Measurements from ENCODE around the gene TMED10.
"Not testable (repeated sequence)": the region's sequence is repeated elsewhere in the genome, so short reads cannot be mapped to it uniquely, and the experiment has no call there.

The TMED10 gene

DNA sequence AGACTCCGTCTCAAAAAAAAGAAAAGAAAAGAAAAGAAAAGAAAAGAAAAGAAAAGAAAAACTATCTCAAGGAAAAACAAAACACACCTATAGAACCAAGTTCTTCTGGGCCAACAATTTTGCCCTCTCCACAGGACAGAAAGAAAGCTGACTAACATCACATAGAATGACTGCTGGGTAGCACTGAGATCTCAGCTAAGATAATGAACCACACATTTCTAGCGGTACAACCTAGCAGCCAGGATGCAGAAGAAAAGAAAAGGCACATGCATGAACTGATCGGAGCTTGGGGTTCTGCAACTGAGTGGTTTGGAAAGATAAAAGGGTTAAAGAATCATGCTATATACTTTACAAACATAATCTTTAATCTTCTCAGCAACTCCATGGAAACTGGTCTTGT, 19.5 kb downstream of the TMED10 start:
- no peak for DNase-seq

DNA sequence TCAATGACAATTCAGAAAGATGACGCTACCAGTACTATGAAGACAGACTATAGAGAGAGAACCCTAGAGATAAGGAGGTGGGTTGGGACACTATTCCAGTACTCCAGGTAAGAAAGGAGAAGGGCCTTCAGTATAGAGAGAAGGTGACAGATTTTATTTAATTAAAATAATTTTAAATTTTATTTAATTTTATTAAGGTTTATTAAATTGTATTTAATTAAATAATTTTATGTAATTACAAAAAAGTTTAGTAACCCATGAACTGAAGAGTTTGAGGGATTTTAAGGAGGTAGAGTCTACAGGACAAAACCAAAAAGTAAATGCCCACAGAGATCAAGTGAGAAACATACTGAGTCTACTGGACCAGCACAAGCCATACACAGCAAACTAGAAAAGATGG, 20.3 kb downstream of the TMED10 start:
- no peak for DNase-seq

DNA sequence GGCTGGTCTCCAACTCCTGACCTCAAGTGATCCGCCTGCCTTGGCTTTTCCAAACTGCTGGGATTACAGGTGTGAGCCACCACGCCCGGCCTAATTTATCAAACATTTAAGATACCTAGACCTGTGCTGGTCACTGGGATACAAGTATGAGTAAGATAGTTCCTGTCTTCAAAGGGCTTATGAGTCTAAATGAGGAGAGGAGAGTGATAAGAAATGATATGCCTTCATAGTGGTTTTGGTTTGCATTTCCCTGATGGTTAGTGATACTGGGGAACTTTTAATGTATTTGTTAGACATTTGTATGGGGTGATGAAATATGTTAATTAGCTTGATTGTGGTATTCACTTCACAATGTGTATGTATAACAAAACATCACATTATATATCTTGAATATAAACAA, 21.2 kb downstream of the TMED10 start:
- DNase-seq = no peak

DNA sequence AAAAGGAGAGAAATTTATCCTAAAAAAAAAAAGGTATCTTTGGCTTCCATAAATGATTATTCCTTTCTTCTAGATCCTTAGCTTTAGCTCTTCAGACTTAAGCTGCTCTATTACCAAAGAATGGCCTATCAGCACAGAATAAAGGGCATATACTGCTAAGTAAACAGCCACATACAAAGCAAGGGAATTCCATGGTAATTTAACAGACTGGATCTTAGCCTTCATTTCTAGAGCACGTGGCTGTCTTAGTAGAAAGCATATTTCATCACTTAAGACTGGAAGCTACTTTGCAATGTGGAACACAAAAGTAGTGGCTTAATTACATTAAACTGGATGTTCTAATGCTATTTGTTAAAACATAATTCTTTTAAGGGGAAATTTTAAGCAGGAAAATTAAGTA, 23.1 kb downstream of the TMED10 start:
- DNase-seq = no peak

- no peak for DNase-seq
These were observed 24.6 kb downstream of the TMED10 start for GRCh38 chr14:75151851-75152250.

DNA sequence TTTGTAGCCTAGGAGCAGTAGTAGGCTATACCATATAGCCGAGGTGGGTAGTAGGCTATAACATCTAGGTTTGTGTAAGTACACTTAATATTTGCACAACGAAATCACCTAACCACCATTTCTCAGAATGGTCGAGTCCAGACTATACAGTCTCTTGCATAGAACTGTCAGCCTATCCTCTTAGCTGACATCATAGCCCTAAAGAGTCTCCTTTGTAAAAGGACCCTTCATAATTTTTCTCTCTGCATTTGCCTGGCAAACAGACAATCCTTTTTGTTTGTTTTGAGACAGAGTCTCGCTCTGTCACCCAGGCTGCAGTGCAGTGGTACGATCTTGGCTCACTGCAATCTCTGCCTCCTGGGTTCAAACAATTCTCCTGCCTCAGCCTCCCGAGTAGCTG, 25.8 kb downstream of the TMED10 start:
- DNase-seq = not testable (repeated sequence)

DNA sequence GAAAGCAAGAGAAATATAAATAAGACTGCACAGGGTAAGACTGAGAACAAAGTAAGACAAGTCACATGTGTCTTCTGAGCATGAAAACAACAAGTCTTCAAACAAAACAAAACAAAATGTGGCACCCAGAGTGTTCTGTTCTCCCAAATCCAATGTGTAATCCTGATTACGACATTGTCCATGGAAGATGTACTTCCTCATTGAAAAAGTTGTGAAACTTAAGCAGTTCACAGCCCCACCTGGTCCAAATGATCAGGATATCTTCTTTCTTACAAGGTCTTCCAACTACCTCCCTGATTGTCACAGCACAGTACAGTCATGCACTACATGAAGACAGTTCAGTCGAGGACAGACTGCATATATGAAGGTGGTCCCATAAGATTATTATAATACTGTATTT, 26.3 kb downstream of the TMED10 start:
- no peak for DNase-seq

GRCh38 chr14:75147423-75148071, 28.9 kb downstream of the TMED10 start:
- DNase-seq = peak; percentile 61

DNA sequence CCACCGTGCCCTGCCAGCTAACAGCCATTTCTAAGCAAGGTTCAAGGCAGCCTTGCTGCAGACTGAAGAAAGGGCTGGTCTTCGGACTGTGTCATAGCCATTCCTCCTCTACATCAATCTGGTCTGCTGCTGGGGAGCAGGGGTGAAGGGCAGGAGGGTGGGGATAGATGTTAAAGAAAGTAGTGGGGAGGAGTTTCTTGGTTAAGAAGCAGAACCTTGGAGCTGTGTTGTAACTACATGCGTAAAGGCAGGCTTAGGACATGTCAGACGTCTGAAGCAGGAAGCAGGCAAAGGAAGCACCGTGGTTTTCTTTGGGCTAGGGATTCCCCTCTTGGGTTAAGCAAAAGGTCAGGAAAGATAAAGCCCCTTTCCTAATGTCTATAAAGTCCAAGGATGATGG, 31.5 kb downstream of the TMED10 start:
- DNase-seq = no peak

GRCh38 chr14:75143761-75144527, 32.5 kb downstream of the TMED10 start:
- DNase-seq = no peak

DNA sequence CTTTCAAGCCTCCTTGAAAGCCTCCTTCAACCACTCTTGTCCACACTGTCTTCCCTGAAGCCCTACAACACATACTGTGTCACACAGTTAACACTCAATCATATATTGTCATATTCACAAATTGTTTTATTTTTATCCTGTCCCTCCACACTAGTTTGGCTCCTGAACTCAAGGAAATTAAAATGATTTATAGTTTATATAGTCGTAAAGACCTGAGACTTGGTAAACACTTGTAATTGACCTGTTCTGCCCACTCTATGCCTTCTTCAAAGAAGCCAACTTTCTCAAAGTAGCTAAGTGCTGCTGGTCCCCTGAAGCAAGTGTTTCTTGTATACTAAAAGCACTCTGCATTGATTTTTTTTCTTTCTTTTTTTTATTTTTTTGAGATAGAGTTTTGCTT, 33.9 kb downstream of the TMED10 start:
- DNase-seq = no peak

DNA sequence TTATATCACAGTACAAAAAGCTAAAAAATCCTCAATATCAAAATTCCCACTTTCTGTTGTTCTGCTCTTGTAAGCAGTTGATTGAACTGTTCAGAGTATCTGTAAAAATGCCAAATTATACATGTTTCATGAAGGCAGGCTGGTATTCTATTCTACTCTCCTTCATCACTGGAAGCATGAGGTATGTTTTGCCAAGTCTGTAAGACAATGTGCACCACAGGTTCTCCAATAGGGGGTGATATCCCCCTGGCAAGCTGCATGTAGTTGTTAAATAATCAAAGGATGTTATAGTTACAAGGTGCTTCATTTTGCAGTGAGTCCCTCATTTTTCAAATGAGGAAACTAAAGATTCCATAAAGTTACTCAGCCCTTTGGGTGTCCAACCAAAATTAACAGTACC, 34.4 kb downstream of the TMED10 start:
- peak; percentile 16 for DNase-seq

DNA sequence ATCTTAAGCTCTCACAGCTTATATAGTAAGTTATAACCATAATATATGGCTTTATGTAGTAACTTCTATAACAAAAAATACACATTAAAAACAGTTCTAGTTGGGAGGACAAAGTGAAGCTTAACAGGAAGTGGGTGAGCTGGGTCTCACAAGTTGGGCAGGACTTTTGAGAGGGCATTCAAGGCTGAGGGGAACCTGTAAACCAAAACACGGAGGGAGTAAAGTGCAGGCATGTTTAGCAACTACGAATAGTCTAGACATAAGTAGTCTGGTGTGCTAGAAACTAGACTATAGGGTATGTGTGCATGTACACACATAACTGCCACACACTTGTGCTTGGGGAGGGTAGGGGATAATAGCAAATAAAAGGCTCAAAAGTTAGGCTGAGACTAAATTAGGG, 35.4 kb downstream of the TMED10 start:
- no peak for DNase-seq

- DNase-seq = no peak
These were observed 35.8 kb downstream of the TMED10 start for GRCh38 chr14:75140620-75141019.

DNA sequence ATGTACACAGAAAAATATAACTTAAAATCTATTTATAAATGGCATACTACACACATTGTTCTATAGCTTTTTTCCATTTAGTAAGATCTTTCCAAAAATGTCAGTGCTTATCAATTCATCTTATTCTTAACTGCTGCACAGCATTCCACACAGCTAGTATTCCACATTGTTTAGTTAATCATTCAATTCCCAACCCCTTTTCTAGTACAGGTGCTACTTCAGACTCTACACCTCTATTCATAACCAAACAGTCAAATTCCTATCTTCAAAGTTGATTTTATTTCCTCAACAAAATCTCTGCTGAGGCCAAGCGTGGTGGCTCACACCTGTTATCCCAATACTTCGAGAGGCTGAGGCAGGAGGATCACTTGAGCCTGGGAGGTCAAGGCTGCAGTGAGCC, 37.2 kb downstream of the TMED10 start:
- no peak for DNase-seq

- no peak for DNase-seq
These were observed 37.9 kb downstream of the TMED10 start for GRCh38 chr14:75138492-75138891.

- DNase-seq = no peak
These were observed 41.8 kb downstream of the TMED10 start for GRCh38 chr14:75134644-75135043.

DNA sequence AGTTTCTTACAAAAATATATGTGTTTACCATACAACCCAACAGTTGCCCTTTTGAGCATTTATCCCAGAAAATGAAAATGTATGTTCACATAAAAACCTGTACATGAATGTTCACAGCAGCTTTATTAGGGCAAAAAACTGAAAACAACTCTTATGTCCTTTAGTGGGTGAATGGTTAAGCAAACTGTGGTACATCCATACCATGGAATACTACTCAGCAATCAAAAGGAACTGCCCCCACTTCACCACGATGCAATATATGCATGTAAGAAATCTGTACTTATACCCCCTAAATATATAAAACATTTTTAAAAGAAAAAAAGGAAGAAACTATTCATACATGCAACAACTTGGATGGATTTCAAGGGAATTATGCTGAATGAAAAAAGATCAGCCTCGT, 42.8 kb downstream of the TMED10 start:
- no peak for DNase-seq

DNA sequence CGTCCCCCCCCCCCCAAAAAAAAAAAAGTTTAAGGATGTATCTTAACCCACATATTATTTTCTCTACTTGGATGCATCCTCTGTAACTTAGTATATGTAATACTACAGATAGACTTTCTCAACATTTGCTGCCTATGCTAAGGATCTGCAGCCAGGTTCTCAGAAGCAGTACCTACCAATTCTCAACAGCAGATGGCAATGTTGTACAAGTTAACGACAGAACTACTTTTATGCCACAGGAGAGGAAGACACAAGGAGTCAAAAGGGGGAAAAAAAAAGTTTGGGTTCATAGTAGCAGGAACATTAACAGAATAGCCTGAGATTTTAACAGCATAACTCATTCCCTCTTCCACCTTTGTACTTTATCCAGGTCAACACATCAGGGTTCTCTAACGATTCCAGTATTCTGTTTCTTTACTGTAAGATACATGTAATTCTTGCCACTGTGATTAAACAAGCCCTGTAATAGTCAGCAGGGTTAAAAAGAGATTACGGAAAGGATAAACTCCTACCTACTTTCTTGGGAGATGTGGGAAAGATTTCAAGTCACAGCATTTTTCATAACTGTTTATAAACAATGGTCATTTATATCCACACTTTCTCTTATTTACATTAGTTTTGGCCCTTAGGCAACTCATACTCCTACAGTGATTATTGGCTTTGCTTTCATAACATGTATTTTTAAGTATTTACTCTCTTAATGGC, 43.9 kb downstream of the TMED10 start:
- DNase-seq = peak; percentile 96

DNA sequence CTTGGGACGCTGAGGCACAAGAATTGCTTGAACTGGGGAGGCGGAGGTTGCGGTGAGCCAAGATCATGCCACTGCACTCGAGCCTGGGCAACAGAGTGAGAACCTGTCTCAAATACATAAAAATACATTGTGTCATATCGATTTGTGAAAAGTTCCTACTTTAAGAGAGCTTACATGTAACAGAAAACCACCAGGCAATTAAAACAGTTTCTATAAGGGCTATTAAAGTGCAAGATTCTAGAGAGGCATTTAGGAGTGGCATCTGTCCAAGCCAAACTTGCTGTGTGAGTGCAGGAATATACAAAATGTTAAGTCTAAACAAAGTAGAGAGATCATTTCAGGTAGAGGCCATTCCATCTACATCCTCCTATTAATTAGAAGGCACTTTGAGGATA, 47.8 kb downstream of the TMED10 start:
- DNase-seq = no peak

DNA sequence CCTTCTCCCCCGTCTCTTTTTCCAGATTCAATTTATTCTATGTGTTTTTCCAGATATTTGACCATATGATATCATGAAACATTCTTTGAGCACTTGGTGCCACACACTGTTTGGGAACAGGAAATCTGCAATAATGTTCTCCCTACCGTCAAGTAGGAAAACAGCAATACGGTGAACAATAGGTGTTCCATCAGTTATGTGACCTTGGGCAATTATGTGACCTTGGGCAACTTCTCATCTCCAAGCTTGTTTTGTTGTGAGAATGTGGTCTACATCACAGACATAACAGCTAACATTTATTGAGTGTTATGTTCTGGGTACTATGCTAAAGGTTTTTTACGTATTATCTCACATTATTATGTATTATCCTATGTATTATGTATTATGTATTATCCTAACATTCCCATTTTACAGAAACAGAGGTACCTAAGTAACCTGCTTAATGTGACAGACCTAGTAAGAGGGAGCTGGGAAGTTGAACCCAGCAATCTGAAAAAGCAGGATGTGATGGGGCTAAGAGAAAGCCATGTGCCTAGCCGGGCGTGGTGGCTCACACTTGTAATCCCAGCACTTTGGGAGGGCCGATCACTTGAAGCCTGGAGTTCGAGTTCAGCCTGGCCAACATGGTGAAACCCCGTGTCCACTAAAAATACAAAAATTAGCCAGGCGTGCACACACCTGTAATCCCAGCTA, 48.4 kb downstream of the TMED10 start:
- DNase-seq = no peak

DNA sequence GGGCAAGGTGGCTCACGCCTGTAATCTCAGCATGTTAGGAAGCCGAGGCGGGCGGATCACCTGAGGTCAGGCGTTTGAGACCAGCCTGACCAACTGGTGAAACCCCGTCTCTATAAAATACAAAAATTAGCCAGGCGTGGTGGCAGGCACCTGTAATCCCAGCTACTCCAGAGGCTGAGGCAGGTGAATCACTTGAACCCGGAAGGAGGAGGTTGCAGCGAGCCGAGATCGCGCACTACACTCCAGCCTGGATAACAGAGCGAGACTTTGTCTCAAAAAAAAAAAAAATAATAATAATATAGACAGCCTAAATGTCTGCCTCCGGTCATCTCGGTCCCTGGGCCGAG, 49.0 kb downstream of the TMED10 start:
- not testable (repeated sequence) for DNase-seq

DNA sequence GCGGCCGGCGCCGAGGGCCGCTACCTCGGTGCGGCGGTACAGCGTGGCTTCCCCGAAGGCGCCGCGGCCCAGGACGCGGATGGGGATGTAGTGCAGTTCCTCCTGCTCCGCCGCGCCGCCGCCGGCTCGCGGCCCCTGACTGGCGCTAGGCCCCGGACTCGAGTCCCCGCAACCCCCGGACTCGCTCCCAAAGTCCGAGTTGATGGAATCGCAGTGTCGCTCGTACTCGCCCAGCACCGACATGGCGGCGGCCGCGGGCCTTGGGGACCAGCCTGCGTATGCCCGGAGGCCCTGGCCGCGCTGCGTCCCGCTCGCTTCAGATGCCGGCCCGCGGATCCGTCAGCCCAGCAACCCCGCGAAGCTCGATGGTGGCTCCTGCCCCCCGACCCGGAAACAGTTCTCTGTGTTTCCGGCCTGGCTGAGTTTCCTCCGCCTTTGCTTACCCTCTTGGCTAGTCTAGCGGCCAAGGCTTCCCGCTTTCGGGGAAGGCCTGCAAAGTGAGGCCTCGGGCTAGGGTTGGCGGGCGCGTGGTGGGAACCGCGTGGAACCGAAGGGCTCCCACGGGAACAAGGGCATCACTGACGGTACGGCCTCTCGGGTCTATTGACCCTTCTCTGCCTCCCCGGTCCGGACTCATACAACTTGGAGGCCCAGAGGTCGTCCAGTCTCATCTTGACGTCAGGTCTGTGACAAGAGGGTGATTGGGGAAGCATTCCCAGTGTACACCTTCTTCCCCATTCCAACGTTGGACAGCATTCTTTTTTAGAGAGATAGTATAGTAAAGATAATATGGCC, 49.5 kb downstream of the TMED10 start, which contains the start of gene NEK9:
TSS of gene NEK9 (minus strand) at position 370 of the 795 bp plus-strand sequence. CDS start at position 243, 127 bp downstream.
- DNase-seq = peak; percentile 98
